Peyer's patch (tissue), 4 donors: ENCODE results near the gene KLK6. TPM values are rescaled to one million over a fixed set of nuclear protein-coding genes. Genes with fewer than 3 reads are reported as not detected.

Experiments used
- DNase-seq, 3 donors: peaks; one replicate each; pipeline ENCODE4 v3.0.0-alpha.2; 2017 to 2019
- H3K27ac ChIP-seq, 4 donors: fragments of 200-600 bp; sonication (generic); one replicate each; pipeline ENCODE4 v1.5.1; 2016 to 2019
- H3K27me3 ChIP-seq, 2 donors: fragments of 200-600 bp; sonication (generic); one replicate each; pipeline ENCODE4 v1.5.1; 2019
- H3K36me3 ChIP-seq, 3 donors: fragments of 200-600 bp; sonication (generic); one replicate each; pipeline ENCODE4 v1.5.1; 2016 to 2019
- H3K4me1 ChIP-seq, 4 donors: fragments of 200-600 bp; sonication (generic); one replicate each; pipeline ENCODE4 v1.5.1; 2016 to 2019
- H3K4me3 ChIP-seq, 4 donors: fragments of 200-600 bp; sonication (generic); 1 replicate in 3 of 4; 2 replicates in 1 of 4; pipeline ENCODE4 v1.5.1; 2016 to 2019; ENCODE audit warnings: mild to moderate bottlenecking in 1 of 4
- H3K9me3 ChIP-seq, 4 donors: fragments of 200-600 bp; sonication (generic); one replicate each; pipeline ENCODE4 v1.5.1; 2016 to 2019; ENCODE audit warnings: mild to moderate bottlenecking in 1 of 4
- CTCF ChIP-seq, 6 experiments: fragments of 450-650 bp in 4 of 6; fragments of 200-600 bp in 2 of 6; sonication (generic) in 1 of 6; IDR thresholded peaks; one replicate each; pipeline ENCODE4 v1.5.1; 2017 to 2019; ENCODE audit warnings: antibody characterized with exemption in 6 of 6, mild to moderate bottlenecking in 3 of 6, moderate library complexity in 1 of 6
- POLR2A ChIP-seq, 2 donors: fragments of 450-650 bp; IDR thresholded peaks; one replicate each; pipeline ENCODE4 v1.5.1; 2017; ENCODE audit warnings: antibody characterized with exemption in 2 of 2, mild to moderate bottlenecking in 2 of 2, moderate library complexity in 2 of 2
- total RNA-seq, 4 donors: library from RNA; depleted of rRNA; stranded (reverse); fragments of >200 nt; gene quantifications; one replicate each; pipeline ENCODE4 v1.1.0, GENCODE V29; 2016

Gene KLK6
- total RNA-seq, 4 donors from 2014 or later: not detected

- H3K4me3 ChIP-seq: no peak overlapping the region
- no peaks in the 10 kb centered on the region for H3K27me3 ChIP-seq
- H3K36me3 ChIP-seq: no peaks in the 10 kb centered on the region
- DNase-seq: no peak
- TF ChIP-seq POLR2A (IDR thresholded peaks at IDR 0.05) (no peak), CTCF (IDR thresholded peaks at IDR 0.05) (no peak)
- H3K9me3 ChIP-seq: no peaks in the 10 kb centered on the region
- H3K27ac ChIP-seq: no peak overlapping the region
- H3K4me1 ChIP-seq: no peaks in the 10 kb centered on the region
These were observed 9.5 kb downstream of the KLK6 start for GRCh38 chr19:50959731-50960500.

DNA sequence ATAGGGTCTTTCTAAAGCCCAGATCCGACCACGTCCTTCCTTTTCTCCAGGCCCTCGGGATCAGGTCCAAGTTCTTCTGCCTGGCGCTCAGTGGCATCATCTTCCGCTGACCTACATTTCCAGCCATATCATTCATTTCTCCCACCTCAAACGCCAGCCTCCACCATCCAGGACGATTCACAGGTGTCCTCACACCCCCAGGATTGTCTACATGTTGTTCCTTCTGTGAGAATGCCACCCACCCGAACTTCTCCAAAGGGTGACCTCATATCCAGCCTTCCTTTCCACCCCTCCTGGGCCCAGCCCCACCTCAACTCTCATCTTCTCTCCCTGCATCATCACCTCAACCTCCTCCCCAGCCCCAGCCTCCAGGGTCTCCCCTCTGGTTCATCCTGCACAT lies 11.8 kb downstream of the KLK6 start:
- Histone ChIP-seq H3K36me3 (no peaks in the 10 kb centered on the region), H3K9me3 (no peaks in the 10 kb centered on the region), H3K4me3 (no peak overlapping the region), H3K27ac (no peak overlapping the region), H3K27me3 (no peaks in the 10 kb centered on the region), H3K4me1 (no peaks in the 10 kb centered on the region)
- no peak for TF ChIP-seq POLR2A (IDR thresholded peaks at IDR 0.05)
- no peak for TF ChIP-seq CTCF (IDR thresholded peaks at IDR 0.05)
- no peak for DNase-seq

DNA sequence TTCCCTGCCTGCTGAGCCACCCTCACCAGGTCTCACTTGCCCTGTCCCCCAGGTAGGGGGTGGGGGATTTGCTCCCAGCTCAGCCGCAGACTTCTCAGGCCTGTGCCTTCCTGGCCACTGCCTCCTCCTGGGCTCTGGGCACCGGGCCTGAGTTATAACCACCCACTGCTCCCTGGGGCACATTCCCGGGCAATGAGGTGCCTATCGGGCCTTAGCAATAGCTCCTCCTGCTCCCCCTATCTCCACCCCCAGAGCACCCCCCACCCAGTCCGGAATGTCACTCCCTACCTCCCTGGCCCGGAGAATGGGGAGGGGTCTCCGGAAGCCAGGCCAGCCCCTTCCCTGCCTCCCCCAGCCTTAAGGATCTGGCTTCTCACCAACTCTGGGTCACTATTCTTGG lies 16.5 kb downstream of the KLK6 start, which contains the start of gene KLK5:
Gene KLK5 (minus strand): TSS at position 129 of the 400 bp plus-strand sequence. CDS start 381 bp downstream, outside the sequence.
- DNase-seq: no peak
- TF ChIP-seq POLR2A (IDR thresholded peaks at IDR 0.05) (no peak), CTCF (IDR thresholded peaks at IDR 0.05) (no peak)

GRCh38 chr19:50949861-50950260 lies 19.5 kb downstream of the KLK6 start:
- H3K4me3 ChIP-seq: no peak overlapping the region
- H3K9me3 ChIP-seq: no peaks in the 10 kb centered on the region
- DNase-seq: no peak
- H3K36me3 ChIP-seq: no peaks in the 10 kb centered on the region
- H3K27me3 ChIP-seq: no peaks in the 10 kb centered on the region
- no peaks in the 10 kb centered on the region for H3K4me1 ChIP-seq
- TF ChIP-seq CTCF (IDR thresholded peaks at IDR 0.05) (no peak), POLR2A (IDR thresholded peaks at IDR 0.05) (no peak)
- no peak overlapping the region for H3K27ac ChIP-seq

More for the DNA sequence above, 16.5 kb downstream of the KLK6 start, which contains the start of gene KLK5:
- H3K4me3 ChIP-seq: no peak within 1 kb of the TSS
- H3K27ac ChIP-seq: no peak within 1 kb of the TSS
- no peaks in the 10 kb centered on the region for H3K4me1 ChIP-seq
- no peaks in the 10 kb centered on the region for H3K36me3 ChIP-seq
- H3K9me3 ChIP-seq: no peaks in the 10 kb centered on the region
- H3K27me3 ChIP-seq: no peaks in the 10 kb centered on the region

GRCh38 chr19:50947123-50947522 lies 22.3 kb downstream of the KLK6 start:
- no peaks in the 10 kb centered on the region for H3K36me3 ChIP-seq
- H3K4me1 ChIP-seq: no peaks in the 10 kb centered on the region
- H3K4me3 ChIP-seq: no peak overlapping the region
- H3K27me3 ChIP-seq: no peaks in the 10 kb centered on the region
- no peak for DNase-seq
- H3K9me3 ChIP-seq: no peaks in the 10 kb centered on the region
- H3K27ac ChIP-seq: no peak overlapping the region
- TF ChIP-seq POLR2A (IDR thresholded peaks at IDR 0.05) (no peak), CTCF (IDR thresholded peaks at IDR 0.05) (no peak)
